HepG2 (cell line): ENCODE results near the gene ADGRG1. TPM values are rescaled to one million over a fixed set of nuclear protein-coding genes. Genes with fewer than 3 reads are reported as not detected.
A peak's percentile ranks its signal among the peaks of the same experiment; 100 is the strongest.

Experiments used
- ARHGAP35 ChIP-seq: sonication (generic); formaldehyde crosslinking; IDR thresholded peaks from 2 replicates; pipeline ENCODE4 v1.9.0; 2022; ENCODE audit warnings: mild to moderate bottlenecking, inconsistent platforms, moderate library complexity, missing genetic modification reagents, borderline replicate concordance
- ATAD3A ChIP-seq: sonication (generic); formaldehyde crosslinking; IDR thresholded peaks from 2 replicates; pipeline ENCODE4 v1.4.0; 2020; ENCODE audit warnings: missing genetic modification reagents
- FOXO4 ChIP-seq: sonication (generic); formaldehyde crosslinking; conservative IDR thresholded peaks from 2 replicates; pipeline ENCODE4 v1.8.1; 2023; ENCODE audit warnings: missing genetic modification reagents
- GATAD2A ChIP-seq: IDR thresholded peaks from 2 replicates; pipeline ENCODE4 v1.6.1; 2016
- IRX3 ChIP-seq: sonication (generic); formaldehyde crosslinking; IDR thresholded peaks from 2 replicates; pipeline ENCODE4 v1.8.1; 2023; ENCODE audit warnings: mild to moderate bottlenecking, low read depth, missing genetic modification reagents, borderline replicate concordance
- KLF15 ChIP-seq: sonication (generic); formaldehyde crosslinking; IDR thresholded peaks from 2 replicates; pipeline ENCODE4 v1.8.1; 2023; ENCODE audit warnings: borderline replicate concordance, mild to moderate bottlenecking, inconsistent platforms, missing genetic modification reagents, mixed read lengths
- NFIB ChIP-seq: sonication (generic); formaldehyde crosslinking; IDR thresholded peaks from 2 replicates; pipeline ENCODE4 v1.9.0; 2021; ENCODE audit warnings: missing genetic modification reagents, mild to moderate bottlenecking, borderline replicate concordance
- NKX3-1 ChIP-seq: sonication (generic); formaldehyde crosslinking; IDR thresholded peaks from 2 replicates; pipeline ENCODE4 v1.5.0; 2020; ENCODE audit warnings: missing genetic modification reagents
- PBX2 ChIP-seq: IDR thresholded peaks from 2 replicates; pipeline ENCODE4 v1.6.1; 2016; ENCODE audit warnings: control low read depth
- POLR2G ChIP-seq: fragments of 200-400 bp; formaldehyde crosslinking; IDR thresholded peaks from 2 replicates; pipeline ENCODE4 v1.6.1; 2018; ENCODE audit warnings: mild to moderate bottlenecking, low read depth, low read length, moderate library complexity
- RARG ChIP-seq: sonication (generic); formaldehyde crosslinking; IDR thresholded peaks from 2 replicates; pipeline ENCODE4 v1.4.0; 2020; ENCODE audit warnings: low read depth, mild to moderate bottlenecking, missing genetic modification reagents
- SIX4 ChIP-seq: sonication (generic); formaldehyde crosslinking; IDR thresholded peaks from 2 replicates; pipeline ENCODE4 v1.4.0; 2020; ENCODE audit warnings: missing genetic modification reagents
- TCF7L2 ChIP-seq: IDR thresholded peaks from 2 replicates; pipeline ENCODE4 v1.6.1; 2011; ENCODE audit warnings: mild to moderate bottlenecking, low read depth, low read length, moderate library complexity
- THAP11 ChIP-seq: IDR thresholded peaks from 2 replicates; pipeline ENCODE4 v1.6.1; 2016; ENCODE audit warnings: missing biosample characterization, missing genetic modification reagents
- THYN1 ChIP-seq: sonication (generic); formaldehyde crosslinking; IDR thresholded peaks from 2 replicates; pipeline ENCODE4 v1.8.1; 2023; ENCODE audit warnings: low read depth, mild to moderate bottlenecking, moderate library complexity, missing genetic modification reagents, borderline replicate concordance
- ZBTB38 ChIP-seq: sonication (generic); formaldehyde crosslinking; IDR thresholded peaks from 2 replicates; pipeline ENCODE4 v1.5.1; 2020; ENCODE audit warnings: mild to moderate bottlenecking, missing genetic modification reagents
- ZKSCAN8 ChIP-seq: IDR thresholded peaks from 2 replicates; pipeline ENCODE4 v1.6.1; 2016; ENCODE audit warnings: borderline replicate concordance, missing genetic modification reagents, missing compliant biosample characterization
- ZNF121 ChIP-seq: sonication (generic); formaldehyde crosslinking; IDR thresholded peaks from 2 replicates; pipeline ENCODE4 v1.5.0; 2020; ENCODE audit warnings: mild to moderate bottlenecking, missing genetic modification reagents
- ZNF20 ChIP-seq: sonication (generic); formaldehyde crosslinking; IDR thresholded peaks from 2 replicates; pipeline ENCODE4 v1.4.0; 2020; ENCODE audit warnings: mild to moderate bottlenecking, moderate library complexity, missing genetic modification reagents
- ZNF225 ChIP-seq: sonication (generic); formaldehyde crosslinking; IDR thresholded peaks from 2 replicates; pipeline ENCODE4 v1.4.0; 2020; ENCODE audit warnings: mild to moderate bottlenecking, missing genetic modification reagents
- ZNF33A ChIP-seq: sonication (generic); formaldehyde crosslinking; IDR thresholded peaks from 2 replicates; pipeline ENCODE4 v1.5.1; 2020; ENCODE audit warnings: missing genetic modification reagents, mild to moderate bottlenecking, moderate library complexity, borderline replicate concordance
- ZNF569 ChIP-seq: sonication (generic); formaldehyde crosslinking; IDR thresholded peaks from 2 replicates; pipeline ENCODE4 v1.5.0; 2020; ENCODE audit warnings: mild to moderate bottlenecking, missing genetic modification reagents, moderate library complexity, borderline replicate concordance
- ZNF598 ChIP-seq: sonication (generic); formaldehyde crosslinking; IDR thresholded peaks from 2 replicates; pipeline ENCODE4 v1.5.1; 2020; ENCODE audit warnings: mild to moderate bottlenecking, missing genetic modification reagents, borderline replicate concordance
- ZNF792 ChIP-seq: IDR thresholded peaks from 2 replicates; pipeline ENCODE4 v1.6.1; 2016
- polyA plus RNA-seq, 8 experiments: library from polyadenylated mRNA; depleted of rRNA in 3 of 8; stranded (reverse) in 7 of 8; unstranded in 1 of 8; fragments of >200 nt; fragmentation: Illumina TruSeq in 4 of 8; extraction: Trizol in 4 of 8; gene quantifications; 2 replicates each; pipeline versions ENCODE4 v1.2.1 to v1.2.3, GENCODE V29; 2011 to 2016; ENCODE audit warnings: low read depth in 4 of 8, missing spikeins in 1 of 8, mixed read lengths in 1 of 8; ENCODE audit not compliant: insufficient read depth in 1 of 8
- total RNA-seq, 5 experiments: library from RNA; depleted of rRNA; stranded (reverse); fragments of >200 nt; fragmentation: Illumina TruSeq; extraction: Trizol; gene quantifications; 2 replicates each; pipeline ENCODE4 v1.2.3, GENCODE V29; 2016; ENCODE audit warnings: low read depth in 1 of 5
- TF ChIP-seq, protein P1 (sequence below): sonication (generic); formaldehyde crosslinking; IDR thresholded peaks from 2 replicates; pipeline ENCODE4 v1.5.0; 2020; ENCODE audit warnings: missing genetic modification reagents
- TF ChIP-seq, protein P2 (sequence below): sonication (generic); formaldehyde crosslinking; IDR thresholded peaks from 2 replicates; pipeline ENCODE4 v1.5.0; 2020; ENCODE audit warnings: mild to moderate bottlenecking, missing genetic modification reagents

Gene ADGRG1
- total and polyA plus RNA-seq, 2 of the 13 experiments (the other 11 are each of a cell fraction or from before 2014, with no cell fraction given), result 2.7 to 5.9 TPM

GRCh38 chr16:57667048-57667525 lies 38.7 kb downstream of the ADGRG1 start (continued):
- TF ChIP-seq FOXO4 (CRISPR knock-in tag) (no peak), POLR2G (no peak), GATAD2A (CRISPR knock-in tag) (no peak), TCF7L2 (no peak), KLF15 (0 out of 2 replicates have a peak, but pooled peaks have one; percentile 32), NFIB (CRISPR knock-in tag) (no peak), IRX3 (CRISPR knock-in tag) (no peak), NKX3-1 (no peak), ZNF225 (CRISPR knock-in tag) (0 out of 2 replicates have a peak, but pooled peaks have one; percentile 4), ZBTB38 (no peak), ZKSCAN8 (CRISPR knock-in tag) (no peak), RARG (CRISPR knock-in tag) (0 out of 2 replicates have a peak, but pooled peaks have one; percentile 52), ATAD3A (no peak), ZNF569 (CRISPR knock-in tag) (no peak), PBX2 (CRISPR knock-in tag) (no peak), ZNF121 (CRISPR knock-in tag) (no peak; the same call in 1 of the 2 replicates), ZNF33A (no peak), ZNF598 (peak; percentile 16; the same call in 1 of the 2 replicates), ZNF20 (CRISPR knock-in tag) (no peak), ARHGAP35 (CRISPR knock-in tag) (no peak), SIX4 (no peak), ZNF792 (CRISPR knock-in tag) (no peak), THYN1 (CRISPR knock-in tag) (no peak), THAP11 (no peak)
- TF ChIP-seq, protein P1, sequence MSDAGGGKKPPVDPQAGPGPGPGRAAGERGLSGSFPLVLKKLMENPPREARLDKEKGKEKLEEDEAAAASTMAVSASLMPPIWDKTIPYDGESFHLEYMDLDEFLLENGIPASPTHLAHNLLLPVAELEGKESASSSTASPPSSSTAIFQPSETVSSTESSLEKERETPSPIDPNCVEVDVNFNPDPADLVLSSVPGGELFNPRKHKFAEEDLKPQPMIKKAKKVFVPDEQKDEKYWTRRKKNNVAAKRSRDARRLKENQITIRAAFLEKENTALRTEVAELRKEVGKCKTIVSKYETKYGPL, result no peak
- TF ChIP-seq, protein P2, sequence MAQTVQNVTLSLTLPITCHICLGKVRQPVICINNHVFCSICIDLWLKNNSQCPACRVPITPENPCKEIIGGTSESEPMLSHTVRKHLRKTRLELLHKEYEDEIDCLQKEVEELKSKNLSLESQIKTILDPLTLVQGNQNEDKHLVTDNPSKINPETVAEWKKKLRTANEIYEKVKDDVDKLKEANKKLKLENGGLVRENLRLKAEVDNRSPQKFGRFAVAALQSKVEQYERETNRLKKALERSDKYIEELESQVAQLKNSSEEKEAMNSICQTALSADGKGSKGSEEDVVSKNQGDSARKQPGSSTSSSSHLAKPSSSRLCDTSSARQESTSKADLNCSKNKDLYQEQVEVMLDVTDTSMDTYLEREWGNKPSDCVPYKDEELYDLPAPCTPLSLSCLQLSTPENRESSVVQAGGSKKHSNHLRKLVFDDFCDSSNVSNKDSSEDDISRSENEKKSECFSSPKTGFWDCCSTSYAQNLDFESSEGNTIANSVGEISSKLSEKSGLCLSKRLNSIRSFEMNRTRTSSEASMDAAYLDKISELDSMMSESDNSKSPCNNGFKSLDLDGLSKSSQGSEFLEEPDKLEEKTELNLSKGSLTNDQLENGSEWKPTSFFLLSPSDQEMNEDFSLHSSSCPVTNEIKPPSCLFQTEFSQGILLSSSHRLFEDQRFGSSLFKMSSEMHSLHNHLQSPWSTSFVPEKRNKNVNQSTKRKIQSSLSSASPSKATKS (CRISPR knock-in tag), result 0 out of 2 replicates have a peak, but pooled peaks have one; percentile 59
